ENCODE measurements around the gene SNX19.

DNA sequence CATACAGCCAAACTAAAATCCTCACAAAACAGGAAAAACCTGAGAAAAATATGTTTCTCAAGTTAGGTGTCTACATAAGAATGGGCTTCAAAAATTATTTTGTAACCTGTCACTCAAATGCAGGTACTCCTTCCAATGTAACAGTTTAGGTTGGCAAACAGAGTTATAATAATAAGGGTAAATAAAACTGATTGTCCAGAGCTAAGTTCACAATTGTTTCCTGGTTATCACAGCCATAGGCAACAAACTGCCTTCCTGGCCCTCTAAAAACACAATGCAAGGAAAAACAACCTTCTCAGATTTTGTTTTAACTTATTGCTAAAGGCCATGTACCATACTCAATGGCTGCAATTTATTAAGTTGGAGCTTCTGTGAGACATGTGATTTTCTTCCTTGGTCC lies 36.4 kb downstream of the SNX19 start:
- TF ChIP-seq, protein P1, sequence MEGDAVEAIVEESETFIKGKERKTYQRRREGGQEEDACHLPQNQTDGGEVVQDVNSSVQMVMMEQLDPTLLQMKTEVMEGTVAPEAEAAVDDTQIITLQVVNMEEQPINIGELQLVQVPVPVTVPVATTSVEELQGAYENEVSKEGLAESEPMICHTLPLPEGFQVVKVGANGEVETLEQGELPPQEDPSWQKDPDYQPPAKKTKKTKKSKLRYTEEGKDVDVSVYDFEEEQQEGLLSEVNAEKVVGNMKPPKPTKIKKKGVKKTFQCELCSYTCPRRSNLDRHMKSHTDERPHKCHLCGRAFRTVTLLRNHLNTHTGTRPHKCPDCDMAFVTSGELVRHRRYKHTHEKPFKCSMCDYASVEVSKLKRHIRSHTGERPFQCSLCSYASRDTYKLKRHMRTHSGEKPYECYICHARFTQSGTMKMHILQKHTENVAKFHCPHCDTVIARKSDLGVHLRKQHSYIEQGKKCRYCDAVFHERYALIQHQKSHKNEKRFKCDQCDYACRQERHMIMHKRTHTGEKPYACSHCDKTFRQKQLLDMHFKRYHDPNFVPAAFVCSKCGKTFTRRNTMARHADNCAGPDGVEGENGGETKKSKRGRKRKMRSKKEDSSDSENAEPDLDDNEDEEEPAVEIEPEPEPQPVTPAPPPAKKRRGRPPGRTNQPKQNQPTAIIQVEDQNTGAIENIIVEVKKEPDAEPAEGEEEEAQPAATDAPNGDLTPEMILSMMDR (IDR thresholded peaks at IDR 0.05; ENCODE audit: insufficient read depth, low read depth, low read length) = no peak
- TF ChIP-seq EZH2 (IDR thresholded peaks at IDR 0.05; ENCODE audit: insufficient read depth, low read length) = no peak

Measured in astrocyte (in vitro differentiated cells and primary cell).